NCI-H510A treated with DMSO at 0.1 percent for 48 hours (cell line): ENCODE results near the gene RARB.

Source experiments
- DNase-seq: peaks from one replicate; lab custom pipeline; 2025; lab: John Stamatoyannopoulos, UW

RARB gene

GRCh38 chr3:25604107-25604805 lies 176.2 kb downstream of the RARB start:
- no peak for DNase-seq

GRCh38 chr3:25610167-25610566 lies 182.1 kb downstream of the RARB start:
- DNase-seq, result no peak

GRCh38 chr3:25610779-25611178 lies 182.7 kb downstream of the RARB start:
- no peak for DNase-seq

GRCh38 chr3:25611193-25611592 lies 183.1 kb downstream of the RARB start:
- DNase-seq, result no peak

- DNase-seq, result no peak
Measured at GRCh38 chr3:25618028-25618427, 190.0 kb downstream of the RARB start.

GRCh38 chr3:25619382-25619781 lies 191.3 kb downstream of the RARB start:
- no peak for DNase-seq

GRCh38 chr3:25620493-25620892 lies 192.4 kb downstream of the RARB start:
- DNase-seq, result no peak

- no peak for DNase-seq
Measured at GRCh38 chr3:25621087-25621486, 193.0 kb downstream of the RARB start.

- DNase-seq, result no peak
Measured at GRCh38 chr3:25631989-25632388, 203.9 kb downstream of the RARB start.

GRCh38 chr3:25633919-25634318 lies 205.9 kb downstream of the RARB start:
- DNase-seq, result no peak

- DNase-seq, result no peak
Measured at GRCh38 chr3:25635038-25635437, 207.0 kb downstream of the RARB start.
